AG04449 (cell line): ENCODE results near the gene TMEM238.
"Not testable (repeated sequence)": the region's sequence is repeated elsewhere in the genome, so short reads cannot be mapped to it uniquely, and the experiment has no call there.

Experiments
- CTCF ChIA-PET: fragments of 350-600 bp; formaldehyde crosslinking; extraction: SDS; loops from one replicate; lab custom pipeline; 2021; ENCODE audit warnings: antibody characterized with exemption; lab: Yijun Ruan, JAX
- POLR2A ChIA-PET: fragments of 400-600, 350-600 bp; formaldehyde crosslinking; extraction: SDS; loops from one replicate; lab custom pipeline; 2020; ENCODE audit warnings: antibody characterized with exemption, inconsistent platforms; lab: Yijun Ruan, JAX
- DNase-seq: peaks from one replicate; pipeline ENCODE4 v3.0.0-alpha.2; 2010; ENCODE audit warnings: low read depth, low spot score
- H3K4me3 ChIP-seq: 2 replicates; pipeline ENCODE4 v1.5.1; 2011; ENCODE audit warnings: low read depth, mild to moderate bottlenecking, control low read depth, low read length
- TF ChIP-seq, protein P1 (sequence below): IDR thresholded peaks from one replicate; pipeline ENCODE4 v1.5.1; 2011; ENCODE audit warnings: mild to moderate bottlenecking, moderate library complexity, low read length, control low read depth, inconsistent platforms; ENCODE audit not compliant: insufficient read depth; ENCODE audit errors: missing control alignments

The TMEM238 gene

DNA sequence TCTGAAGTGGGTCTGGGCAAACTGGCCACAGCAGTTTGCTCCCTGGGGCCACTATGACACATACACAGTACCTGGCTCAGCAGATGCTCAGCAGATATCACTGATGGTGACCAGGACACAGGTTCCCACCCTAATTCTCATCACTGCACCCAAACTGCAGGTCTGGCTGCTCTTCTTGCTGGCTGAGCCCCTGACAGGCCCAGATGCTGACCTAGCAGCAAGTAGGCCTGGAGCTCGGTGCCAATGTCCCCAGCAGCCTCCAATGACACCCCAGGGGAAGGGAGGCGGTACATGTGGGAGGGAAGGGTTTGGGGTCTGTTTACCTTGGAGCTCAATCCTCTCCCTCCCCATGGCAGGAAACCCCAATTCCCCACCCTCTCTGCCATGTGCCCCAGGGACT lies 18.4 kb upstream of the TMEM238 start:
- TF ChIP-seq, protein P1, sequence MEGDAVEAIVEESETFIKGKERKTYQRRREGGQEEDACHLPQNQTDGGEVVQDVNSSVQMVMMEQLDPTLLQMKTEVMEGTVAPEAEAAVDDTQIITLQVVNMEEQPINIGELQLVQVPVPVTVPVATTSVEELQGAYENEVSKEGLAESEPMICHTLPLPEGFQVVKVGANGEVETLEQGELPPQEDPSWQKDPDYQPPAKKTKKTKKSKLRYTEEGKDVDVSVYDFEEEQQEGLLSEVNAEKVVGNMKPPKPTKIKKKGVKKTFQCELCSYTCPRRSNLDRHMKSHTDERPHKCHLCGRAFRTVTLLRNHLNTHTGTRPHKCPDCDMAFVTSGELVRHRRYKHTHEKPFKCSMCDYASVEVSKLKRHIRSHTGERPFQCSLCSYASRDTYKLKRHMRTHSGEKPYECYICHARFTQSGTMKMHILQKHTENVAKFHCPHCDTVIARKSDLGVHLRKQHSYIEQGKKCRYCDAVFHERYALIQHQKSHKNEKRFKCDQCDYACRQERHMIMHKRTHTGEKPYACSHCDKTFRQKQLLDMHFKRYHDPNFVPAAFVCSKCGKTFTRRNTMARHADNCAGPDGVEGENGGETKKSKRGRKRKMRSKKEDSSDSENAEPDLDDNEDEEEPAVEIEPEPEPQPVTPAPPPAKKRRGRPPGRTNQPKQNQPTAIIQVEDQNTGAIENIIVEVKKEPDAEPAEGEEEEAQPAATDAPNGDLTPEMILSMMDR = no peak
- DNase-seq = no peak
- ChIA-PET POLR2A (interaction anchor here (1.2 to 1.4 kb wide), 2 partner anchors 9 to 14 kb away, joined by 3 to 6 read pairs; no protein-coding TSS in a partner anchor), CTCF (interaction anchor here (0.8 to 1.8 kb wide), 4 partner anchors 9 to 100 kb away, joined by 3 to 9 read pairs (median 4); no protein-coding TSS in a partner anchor)
- no peak overlapping the region for H3K4me3 ChIP-seq

DNA sequence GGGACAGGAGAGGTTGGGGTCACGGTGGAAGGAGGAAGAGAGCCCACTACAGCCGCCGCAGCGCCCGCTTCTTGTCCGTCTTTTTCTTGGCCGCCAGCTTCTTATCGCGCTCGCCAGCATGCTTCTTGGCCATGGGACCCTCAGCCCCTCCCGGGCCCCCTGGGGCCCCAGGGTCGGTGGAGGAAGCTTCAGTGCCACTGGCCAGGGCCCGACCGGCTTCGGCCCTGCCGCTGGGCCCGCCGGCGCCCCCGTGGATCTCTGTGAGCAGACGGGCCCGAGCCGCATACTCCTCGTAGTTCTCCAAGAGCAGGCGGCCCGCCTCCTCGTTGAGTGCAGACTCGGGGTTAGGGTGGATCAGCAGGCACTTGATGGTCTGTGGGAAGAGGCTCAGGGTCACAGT lies 17.3 kb upstream of the TMEM238 start:
- CTCF ChIA-PET, H3K4me3 ChIP-seq: not testable (repeated sequence)
- POLR2A ChIA-PET = interaction anchor here (1.2 kb wide), 1 partner anchor 13 kb away, joined by 3 read pairs; no protein-coding TSS in a partner anchor

GRCh38 chr19:55400281-55401087 lies 16.4 kb upstream of the TMEM238 start:
- no peak overlapping the region for H3K4me3 ChIP-seq
- POLR2A ChIA-PET = no interaction called here
- CTCF ChIA-PET = interaction anchor here (1.0 to 1.2 kb wide), 5 partner anchors 10 to 240 kb away, joined by 3 to 4 read pairs (median 3); partner anchors contain the start of gene TMEM238
- TF ChIP-seq, protein P1 = no peak
- DNase-seq = no peak

More for the DNA sequence above, 17.3 kb upstream of the TMEM238 start:
- DNase-seq = not testable (repeated sequence)

DNA sequence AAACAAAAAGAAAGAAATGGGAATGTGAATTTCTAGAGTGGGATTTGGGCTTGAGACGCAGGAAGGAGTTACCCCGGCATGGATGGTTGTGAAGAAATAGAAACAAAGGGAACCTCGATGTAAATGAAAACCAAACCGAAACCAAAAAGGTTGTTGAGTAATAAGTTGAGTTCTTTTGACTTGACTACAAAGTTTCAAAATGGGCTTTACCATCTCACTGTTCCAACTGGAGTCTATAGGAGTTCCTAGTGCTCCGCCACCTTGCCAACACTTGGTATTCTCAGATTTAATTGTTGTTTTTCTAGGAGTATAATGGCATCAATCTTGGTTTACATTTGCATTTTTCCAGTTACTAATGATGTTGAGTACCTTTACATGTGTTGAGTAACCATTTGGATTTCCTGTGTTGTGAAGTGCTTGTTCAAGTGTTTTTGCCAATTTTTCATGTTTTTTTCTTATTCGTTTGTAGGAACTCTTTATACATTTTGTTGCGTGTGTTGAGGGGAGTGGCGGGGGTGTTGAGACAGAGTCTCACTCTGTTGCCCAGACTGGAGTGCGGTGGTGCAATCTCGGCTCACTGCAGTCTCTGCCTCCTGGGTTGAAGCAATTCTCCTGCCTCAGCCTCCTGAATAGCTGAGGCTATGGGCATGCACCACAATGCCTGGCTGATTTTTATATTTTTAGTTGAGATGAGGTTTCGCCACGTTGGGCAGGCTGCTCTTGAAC lies 14.3 kb upstream of the TMEM238 start:
- TF ChIP-seq, protein P1 = no peak
- DNase-seq = no peak
- ChIA-PET POLR2A (interaction anchor here (1.0 to 1.8 kb wide), 2 partner anchors 9 to 139 kb away, joined by 3 to 22 read pairs; partner anchors contain the start of genes PPP6R1 and UBE2S), CTCF (interaction anchor here (1.4 kb wide), 2 partner anchors 8 to 104 kb away, joined by 4 read pairs; no protein-coding TSS in a partner anchor)
- no peak overlapping the region for H3K4me3 ChIP-seq

- no peak for DNase-seq
- ChIA-PET CTCF (interaction anchor here (0.9 to 2.2 kb wide), 5 partner anchors 9 to 101 kb away, joined by 4 to 8 read pairs (median 5); partner anchors contain the start of gene TMEM238), POLR2A (interaction anchor here (0.7 to 10.8 kb wide), 3 partner anchors 9 to 275 kb away, joined by 3 to 86 read pairs (median 6); partner anchors contain the start of gene UBE2S)
- TF ChIP-seq, protein P1 = no peak
- H3K4me3 ChIP-seq = no peak overlapping the region
Observed at GRCh38 chr19:55392820-55393761, 9.0 kb upstream of the TMEM238 start.
